Measurements from ENCODE around the gene MRPL12.

The MRPL12 gene

GRCh38 chr17:81741594-81742452 lies 38.7 kb downstream of the MRPL12 start:
- no peak for DNase-seq
